Left ventricle myocardium inferior (tissue), 1 donor: Measurements from ENCODE around the gene SPN. TPM values are rescaled to one million over a fixed set of nuclear protein-coding genes. Genes with fewer than 3 reads are reported as not detected.

Experiments used
- DNase-seq: peaks from one replicate; pipeline ENCODE4 v3.0.0-alpha.2; 2020
- H3K27ac ChIP-seq: fragments of 200-600 bp; replicated peaks from 2 replicates; pipeline ENCODE4 v1.8.0; 2021
- H3K27me3 ChIP-seq: fragments of 200-600 bp; 2 replicates; pipeline ENCODE4 v1.8.0; 2021; ENCODE audit warnings: low read depth
- H3K36me3 ChIP-seq: fragments of 200-600 bp; 2 replicates; pipeline ENCODE4 v1.8.0; 2021
- H3K4me1 ChIP-seq: fragments of 200-600 bp; 2 replicates; pipeline ENCODE4 v1.8.0; 2021
- H3K4me3 ChIP-seq: fragments of 200-600 bp; 2 replicates; pipeline ENCODE4 v1.8.0; 2021; ENCODE audit warnings: mild to moderate bottlenecking, moderate library complexity
- H3K9me3 ChIP-seq: fragments of 200-600 bp; replicated peaks from 2 replicates; pipeline ENCODE4 v1.8.0; 2021
- intact Hi-C: fragments of 100-400 bp; cut with micrococcal nuclease; formaldehyde crosslinking; loops from one replicate; pipeline ENCODE4 v1.11.0; 2022
- total RNA-seq: library from RNA; stranded (reverse); fragmentation: NEBNext Ultra II Directional; extraction: Animal tissue kit (Norgen Biotek cat#: 25700); gene quantifications from one replicate; pipeline ENCODE4 v1.2.1, GENCODE V29; 2021
- TF ChIP-seq, protein P1 (sequence below): fragments of 200-600 bp; IDR thresholded peaks from 2 replicates; pipeline ENCODE4 v1.8.0; 2021; ENCODE audit warnings: antibody characterized with exemption, mild to moderate bottlenecking, borderline replicate concordance
- donor health status: DM: no; HTN: yes; CAD: no; lungs with severe emphysema.

SPN gene
- total RNA-seq, 1 donor from 2014 or later: 1.3 TPM

DNA sequence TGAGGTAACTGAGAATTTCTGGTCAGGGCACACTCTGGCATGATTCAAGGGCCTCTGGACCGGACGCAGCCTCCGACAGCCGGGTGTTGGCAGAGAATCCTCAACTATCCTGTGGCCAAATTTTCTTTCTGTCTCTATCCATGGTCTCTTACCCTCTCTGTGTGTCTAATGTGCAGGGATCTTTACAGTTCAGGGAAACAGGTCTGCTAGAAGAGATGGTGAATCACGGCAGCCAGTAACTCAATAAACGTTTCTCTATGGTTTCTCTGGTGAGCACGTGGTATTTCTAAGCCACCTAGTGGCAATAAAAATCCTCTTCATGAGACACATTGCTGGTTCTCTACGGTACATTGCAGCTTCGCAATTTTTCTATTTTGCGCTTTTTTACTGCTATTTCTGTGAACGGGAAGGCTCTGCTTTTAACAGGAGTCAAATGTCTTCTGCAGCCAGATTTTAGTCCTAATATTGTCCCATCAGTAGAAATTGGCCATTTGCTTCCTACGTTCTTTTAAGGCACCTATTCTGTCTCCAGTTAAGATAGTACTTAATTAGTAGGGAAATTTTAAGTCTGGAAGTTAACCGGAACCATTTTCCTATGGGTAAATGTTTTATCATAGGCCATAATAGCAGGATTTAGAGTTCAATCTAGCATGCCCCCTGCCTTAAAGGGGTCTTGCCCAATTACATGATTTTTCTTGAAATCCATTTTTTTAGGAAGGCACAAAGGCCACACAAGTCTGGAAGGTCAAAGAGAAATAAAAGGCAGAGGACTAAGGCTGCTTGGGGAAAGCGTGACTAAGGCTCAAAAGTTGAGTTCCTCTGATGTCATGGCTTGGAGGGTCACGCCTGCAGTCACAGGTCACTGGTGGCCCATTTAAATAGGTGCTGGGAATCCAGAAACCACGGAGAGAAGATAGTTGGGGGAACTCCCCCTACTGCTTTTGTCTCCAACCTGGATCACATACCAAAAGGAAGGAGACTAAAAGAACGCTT, 47.5 kb downstream of the SPN start:
- no peaks in the 10 kb centered on the region for H3K36me3 ChIP-seq
- TF ChIP-seq, protein P1, sequence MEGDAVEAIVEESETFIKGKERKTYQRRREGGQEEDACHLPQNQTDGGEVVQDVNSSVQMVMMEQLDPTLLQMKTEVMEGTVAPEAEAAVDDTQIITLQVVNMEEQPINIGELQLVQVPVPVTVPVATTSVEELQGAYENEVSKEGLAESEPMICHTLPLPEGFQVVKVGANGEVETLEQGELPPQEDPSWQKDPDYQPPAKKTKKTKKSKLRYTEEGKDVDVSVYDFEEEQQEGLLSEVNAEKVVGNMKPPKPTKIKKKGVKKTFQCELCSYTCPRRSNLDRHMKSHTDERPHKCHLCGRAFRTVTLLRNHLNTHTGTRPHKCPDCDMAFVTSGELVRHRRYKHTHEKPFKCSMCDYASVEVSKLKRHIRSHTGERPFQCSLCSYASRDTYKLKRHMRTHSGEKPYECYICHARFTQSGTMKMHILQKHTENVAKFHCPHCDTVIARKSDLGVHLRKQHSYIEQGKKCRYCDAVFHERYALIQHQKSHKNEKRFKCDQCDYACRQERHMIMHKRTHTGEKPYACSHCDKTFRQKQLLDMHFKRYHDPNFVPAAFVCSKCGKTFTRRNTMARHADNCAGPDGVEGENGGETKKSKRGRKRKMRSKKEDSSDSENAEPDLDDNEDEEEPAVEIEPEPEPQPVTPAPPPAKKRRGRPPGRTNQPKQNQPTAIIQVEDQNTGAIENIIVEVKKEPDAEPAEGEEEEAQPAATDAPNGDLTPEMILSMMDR: peak; percentile 73
- intact Hi-C loops: no loop called here
- DNase-seq: no peak
- H3K9me3 ChIP-seq: no peaks in the 10 kb centered on the region
- H3K27me3 ChIP-seq: no peaks in the 10 kb centered on the region
- H3K4me1 ChIP-seq: peaks cover 3% of the 10 kb centered on the region
- H3K27ac ChIP-seq: no peak overlapping the region
- no peak overlapping the region for H3K4me3 ChIP-seq

DNA sequence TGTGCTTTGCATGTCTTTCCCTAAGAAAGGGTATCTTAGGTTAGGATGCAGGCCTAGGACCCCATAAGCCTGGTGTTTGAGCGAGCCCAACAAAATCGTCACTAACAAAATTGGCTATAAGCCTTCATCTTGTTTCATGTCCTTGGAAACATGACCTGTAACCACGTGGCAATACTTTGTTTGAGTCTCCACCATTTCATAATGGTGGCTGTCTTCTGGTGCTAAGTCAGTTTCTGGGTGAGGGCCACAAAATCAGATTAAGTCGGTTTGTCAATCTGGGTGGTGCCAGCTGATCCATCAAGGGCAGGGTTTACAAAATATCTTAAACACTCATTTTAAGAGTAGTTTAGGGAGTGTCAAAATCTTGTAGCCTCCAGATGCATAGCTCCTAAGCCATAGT, 49.8 kb downstream of the SPN start:
- Histone ChIP-seq H3K27ac (no peak overlapping the region), H3K4me3 (no peak overlapping the region), H3K9me3 (no peaks in the 10 kb centered on the region), H3K36me3 (no peaks in the 10 kb centered on the region), H3K27me3 (no peaks in the 10 kb centered on the region), H3K4me1 (peaks cover 3% of the 10 kb centered on the region)
- intact Hi-C loops: no loop called here
- no peak for DNase-seq
- TF ChIP-seq, protein P1: no peak

DNA sequence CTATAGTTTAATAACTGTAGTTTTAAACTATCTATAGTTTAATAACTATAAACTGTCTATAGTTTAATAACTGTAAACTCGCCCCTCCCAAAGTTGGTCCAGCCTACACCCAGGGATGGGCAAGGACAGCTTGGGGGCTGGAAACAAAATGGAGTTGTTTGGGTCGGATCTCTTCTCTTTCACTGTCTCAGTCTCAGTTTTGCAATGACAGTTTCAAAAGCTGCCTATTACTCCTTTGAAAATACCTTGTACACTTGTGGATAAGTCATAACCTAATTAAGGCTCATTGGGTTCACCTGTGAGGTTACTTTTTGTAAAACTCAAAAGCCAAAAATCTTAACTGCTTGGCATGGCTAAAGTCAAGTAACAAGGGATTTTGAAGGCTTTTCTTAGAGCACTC, 51.3 kb downstream of the SPN start:
- H3K27ac ChIP-seq: no peak overlapping the region
- H3K36me3 ChIP-seq: no peaks in the 10 kb centered on the region
- no peak for DNase-seq
- TF ChIP-seq, protein P1: no peak
- H3K4me3 ChIP-seq: no peak overlapping the region
- H3K4me1 ChIP-seq: peaks cover 3% of the 10 kb centered on the region
- no peaks in the 10 kb centered on the region for H3K9me3 ChIP-seq
- no peaks in the 10 kb centered on the region for H3K27me3 ChIP-seq
- intact Hi-C loops: no loop called here

DNA sequence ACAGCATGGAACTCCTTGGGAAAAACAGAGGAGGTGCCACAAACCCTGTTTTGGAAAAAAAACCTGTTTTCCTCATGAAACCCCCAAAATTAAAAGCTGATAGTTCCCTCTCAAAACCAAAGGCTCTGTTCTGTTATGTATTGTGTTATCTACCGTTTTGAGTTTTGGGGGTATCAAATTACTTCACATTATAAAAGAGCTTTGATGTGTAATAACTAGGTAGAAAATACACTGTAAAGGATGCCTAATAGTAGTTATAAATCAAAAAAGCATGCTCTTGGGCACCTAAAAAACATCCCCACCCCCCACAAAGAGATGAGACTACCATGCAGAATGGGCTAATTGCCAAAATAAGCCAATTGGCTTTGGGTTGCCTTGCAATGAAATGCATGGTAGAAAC, 51.9 kb downstream of the SPN start:
- H3K27ac ChIP-seq: no peak overlapping the region
- intact Hi-C loops: no loop called here
- H3K27me3 ChIP-seq: no peaks in the 10 kb centered on the region
- no peaks in the 10 kb centered on the region for H3K36me3 ChIP-seq
- H3K4me3 ChIP-seq: no peak overlapping the region
- H3K9me3 ChIP-seq: no peaks in the 10 kb centered on the region
- TF ChIP-seq, protein P1: no peak
- DNase-seq: no peak
- peaks cover 3% of the 10 kb centered on the region for H3K4me1 ChIP-seq

DNA sequence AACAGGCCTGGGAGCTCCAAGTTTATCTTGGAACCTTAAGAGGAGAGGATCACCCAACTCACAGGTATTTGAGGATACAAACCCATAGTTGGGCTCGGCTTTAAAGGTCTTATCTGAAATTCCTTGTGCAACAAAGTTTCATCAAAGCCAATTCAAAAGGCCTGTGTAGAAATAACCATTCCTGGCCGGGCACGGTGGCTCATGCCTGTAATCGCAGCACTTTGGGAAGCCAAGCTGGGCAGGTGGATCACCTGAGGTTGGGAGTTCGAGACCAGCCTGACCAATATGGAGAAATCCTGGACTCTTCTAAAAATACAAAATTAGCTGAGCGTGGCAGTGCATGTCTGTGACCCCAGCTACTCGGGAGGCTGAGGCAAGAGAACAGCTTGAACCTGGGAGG, 54.1 kb downstream of the SPN start:
- Histone ChIP-seq H3K27me3 (no peaks in the 10 kb centered on the region), H3K4me1 (no peaks in the 10 kb centered on the region), H3K9me3 (no peaks in the 10 kb centered on the region), H3K36me3 (no peaks in the 10 kb centered on the region), H3K27ac (no peak overlapping the region), H3K4me3 (no peak overlapping the region)
- TF ChIP-seq, protein P1: no peak
- intact Hi-C loops: no loop called here
- no peak for DNase-seq
